ENCODE data around the gene TBC1D16. TPM values are rescaled to one million over a fixed set of nuclear protein-coding genes. Genes with fewer than 3 reads are reported as not detected.

Gene TBC1D16
- total RNA-seq, 1 experiment from 2014 or later: 85.8 TPM

DNA sequence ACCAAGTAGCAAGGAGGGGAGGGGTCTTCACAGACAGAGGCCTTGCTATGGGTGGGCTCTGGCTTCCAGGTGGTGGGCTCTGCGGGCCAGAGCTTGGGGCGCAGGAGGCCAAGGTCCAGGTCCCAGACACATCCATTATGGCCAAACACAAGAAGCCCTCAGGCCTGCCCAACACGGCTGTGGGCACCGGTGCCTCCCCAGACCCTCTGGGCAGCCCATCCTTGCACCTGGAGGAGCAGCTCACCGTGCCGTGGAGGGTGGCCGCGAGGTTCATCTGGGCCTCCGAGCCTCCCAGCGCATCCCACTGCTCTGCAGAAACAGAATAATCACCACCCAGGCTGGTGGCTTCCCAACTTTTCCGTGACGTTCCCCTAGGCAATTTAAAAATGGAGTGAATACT, 55.9 kb downstream of the TBC1D16 start:
- Histone ChIP-seq H3K79me2 (ENCODE audit: insufficient read depth, low read length) (0 out of 2 replicates have a peak, but pooled peaks cover 2% of the 10 kb centered on the region), H3K4me1 (ENCODE audit: insufficient read depth, low read length) (no peaks in the 10 kb centered on the region), H3K79me1 (ENCODE audit: insufficient read depth, low read depth, low read length, poor library complexity, severe bottlenecking) (no peaks in the 10 kb centered on the region), H3K9ac (ENCODE audit: extremely low read depth, insufficient read length, low read length) (no peak overlapping the region), H3K4me2 (ENCODE audit: insufficient read depth, insufficient read length, low read length) (no peak overlapping the region), H3K23ac (ENCODE audit: insufficient read length, low read depth, low read length) (no peak overlapping the region), H3K27me3 (ENCODE audit: insufficient read depth, low read length) (no peaks in the 10 kb centered on the region), H3T11ph (ENCODE audit: low read length) (no peak overlapping the region), H3K14ac (ENCODE audit: insufficient read depth, low read length) (no peak overlapping the region), H2AFZ (ENCODE audit: low read length) (no peak overlapping the region), H3K23me2 (ENCODE audit: insufficient read length, low read depth, low read length, poor library complexity, severe bottlenecking) (no peaks in the 10 kb centered on the region), H2AK5ac (ENCODE audit: insufficient read length, low read length) (no peak overlapping the region), H3K56ac (ENCODE audit: insufficient read length, low read depth, low read length) (no peak overlapping the region), H3K18ac (ENCODE audit: insufficient read length, low read depth, low read length) (no peak overlapping the region), H3K4ac (ENCODE audit: low read depth, low read length) (no peak overlapping the region), H4K20me1 (ENCODE audit: control insufficient read depth, insufficient read depth, insufficient read length) (no peaks in the 10 kb centered on the region), H2BK15ac (ENCODE audit: low read depth, low read length) (no peak overlapping the region), H2BK20ac (ENCODE audit: low read depth, low read length, poor library complexity, severe bottlenecking) (no peak overlapping the region), H2BK120ac (ENCODE audit: low read depth, low read length, poor library complexity, severe bottlenecking) (no peak overlapping the region), H2BK5ac (ENCODE audit: insufficient read length, low read length) (no peak overlapping the region), H3K9me3 (ENCODE audit: control insufficient read depth, low read depth, low read length) (no peaks in the 10 kb centered on the region), H4K91ac (ENCODE audit: insufficient read length, low read depth, low read length) (no peak overlapping the region), H4K8ac (replicated peaks; ENCODE audit: insufficient read length, low read depth, low read length) (no peak overlapping the region), H2BK12ac (ENCODE audit: insufficient read length, low read depth, low read length) (no peak overlapping the region), H3K27ac (ENCODE audit: insufficient read length, low read depth, low read length) (no peak overlapping the region), H4K5ac (ENCODE audit: insufficient read length, low read depth, low read length) (no peak overlapping the region)
- Mint-ChIP-seq H3K4me1 (peaks cover 21 to 43% of the 10 kb centered on the region in 2 experiments), H3K27ac (peak overlapping the region in 2 of 3 experiments; percentile 51 to 88; a peak in 4 of 7 replicates), H3K4me3 (no peak overlapping the region), H3K9me3 (no peaks in the 10 kb centered on the region), H3K27me3 (ENCODE audit: low read depth) (no peaks in the 10 kb centered on the region; the same call in 1 of the 2 replicates), H3K36me3 (ENCODE audit: insufficient read depth in 1 of 3, low read depth in 3 of 3) (peaks cover 1 to 4% (median 3%) of the 10 kb centered on the region in 3 experiments; a peak in 3 of 7 replicates)
- peak; percentile 25 for DNase-seq
- WGBS (ENCODE audit: extremely low coverage, insufficient read length, low lambda C conversion rate): no CpG with 5 or more reads among the region's 12 CpGs
- TF ChIP-seq, protein P1, sequence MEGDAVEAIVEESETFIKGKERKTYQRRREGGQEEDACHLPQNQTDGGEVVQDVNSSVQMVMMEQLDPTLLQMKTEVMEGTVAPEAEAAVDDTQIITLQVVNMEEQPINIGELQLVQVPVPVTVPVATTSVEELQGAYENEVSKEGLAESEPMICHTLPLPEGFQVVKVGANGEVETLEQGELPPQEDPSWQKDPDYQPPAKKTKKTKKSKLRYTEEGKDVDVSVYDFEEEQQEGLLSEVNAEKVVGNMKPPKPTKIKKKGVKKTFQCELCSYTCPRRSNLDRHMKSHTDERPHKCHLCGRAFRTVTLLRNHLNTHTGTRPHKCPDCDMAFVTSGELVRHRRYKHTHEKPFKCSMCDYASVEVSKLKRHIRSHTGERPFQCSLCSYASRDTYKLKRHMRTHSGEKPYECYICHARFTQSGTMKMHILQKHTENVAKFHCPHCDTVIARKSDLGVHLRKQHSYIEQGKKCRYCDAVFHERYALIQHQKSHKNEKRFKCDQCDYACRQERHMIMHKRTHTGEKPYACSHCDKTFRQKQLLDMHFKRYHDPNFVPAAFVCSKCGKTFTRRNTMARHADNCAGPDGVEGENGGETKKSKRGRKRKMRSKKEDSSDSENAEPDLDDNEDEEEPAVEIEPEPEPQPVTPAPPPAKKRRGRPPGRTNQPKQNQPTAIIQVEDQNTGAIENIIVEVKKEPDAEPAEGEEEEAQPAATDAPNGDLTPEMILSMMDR (conservative IDR thresholded peaks at IDR 0.05): no peak
